ENCODE measurements around the gene NIPBL.
"Not testable (repeated sequence)": the region's sequence is repeated elsewhere in the genome, so short reads cannot be mapped to it uniquely, and the experiment has no call there.

Gene NIPBL

DNA sequence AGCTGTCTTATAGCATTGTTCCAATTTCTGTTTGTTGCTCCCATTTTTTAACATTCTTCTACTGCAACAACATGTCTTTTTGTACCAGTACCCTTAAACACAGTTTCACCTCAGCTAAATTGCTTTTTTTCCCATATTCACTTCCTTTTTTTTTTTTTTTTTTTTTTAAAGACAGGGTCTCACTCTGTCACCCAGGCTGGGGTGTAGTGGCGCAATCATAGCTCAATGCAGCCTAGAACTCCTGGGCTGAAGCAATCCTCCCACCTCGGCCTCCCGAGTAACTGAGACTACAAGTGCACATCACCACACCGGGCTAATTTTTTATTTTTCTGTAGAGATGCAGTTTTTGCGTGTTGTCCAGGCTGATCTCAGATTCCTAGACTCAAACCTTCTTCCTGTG is 161.3 kb downstream of the NIPBL start:
- no peak for DNase-seq

- no peak for DNase-seq
Observed at GRCh38 chr5:37039824-37040223, 163.3 kb downstream of the NIPBL start.

- no peak for DNase-seq
Observed at GRCh38 chr5:37043693-37044092, 167.1 kb downstream of the NIPBL start.

DNA sequence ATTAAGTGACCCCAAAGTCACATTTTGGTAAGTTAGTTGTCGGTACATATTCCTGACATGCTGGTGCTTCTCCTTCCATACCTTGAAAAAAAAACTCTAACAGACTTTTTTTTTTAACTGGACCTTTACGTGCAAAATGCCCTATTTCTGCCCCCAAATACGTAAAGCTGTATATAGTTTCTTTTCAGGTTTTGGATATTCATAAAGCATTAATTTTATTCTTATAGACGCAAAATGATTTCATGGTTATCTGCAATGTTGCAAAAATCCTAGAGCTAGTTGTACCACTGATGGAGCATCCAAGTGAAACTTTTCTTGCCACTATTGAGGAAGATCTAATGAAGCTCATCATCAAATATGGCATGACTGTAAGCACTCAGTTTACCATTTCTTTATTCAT is 167.6 kb downstream of the NIPBL start:
- no peak for DNase-seq

DNA sequence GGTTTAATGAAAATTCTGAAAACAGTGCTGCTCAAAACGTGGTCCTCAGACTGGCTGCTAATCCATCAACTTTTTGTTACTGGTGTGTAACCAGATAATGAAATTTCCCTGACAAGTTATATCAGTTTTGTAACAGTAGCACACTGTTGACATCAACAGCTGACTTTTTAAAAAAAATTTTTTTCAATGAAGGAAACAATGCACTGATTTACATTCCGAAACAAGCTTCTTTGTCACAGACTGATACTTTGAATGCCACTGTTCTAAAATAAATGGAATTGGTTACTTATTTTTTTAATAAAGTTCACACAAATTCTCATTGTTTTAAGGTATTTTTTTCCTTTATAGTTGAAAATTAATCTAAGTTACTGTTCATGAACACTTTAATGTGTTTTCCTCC is 169.1 kb downstream of the NIPBL start:
- no peak for DNase-seq

GRCh38 chr5:37047947-37048346 is 171.4 kb downstream of the NIPBL start:
- DNase-seq: no peak

DNA sequence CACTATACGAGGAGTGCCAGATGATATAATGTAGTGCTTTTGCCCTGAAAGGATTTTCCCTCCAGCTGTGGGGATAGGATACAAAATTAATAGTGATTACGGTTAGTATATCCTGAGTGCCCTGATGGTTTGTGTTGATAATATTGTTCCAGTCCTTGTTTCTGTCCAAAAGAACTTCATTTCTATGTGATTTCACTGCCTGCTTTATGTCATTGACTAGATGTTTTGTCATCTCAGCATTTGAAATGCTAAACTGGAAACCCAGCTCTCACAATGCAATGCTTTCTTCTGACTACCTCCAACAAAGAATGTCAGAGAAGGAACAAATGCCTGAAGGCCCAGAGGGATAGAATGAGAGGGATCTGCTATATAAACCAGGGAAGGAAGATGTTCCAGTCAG is 177.8 kb downstream of the NIPBL start:
- no peak for DNase-seq

- no peak for DNase-seq
Observed at GRCh38 chr5:37055383-37055990, 178.9 kb downstream of the NIPBL start.

DNA sequence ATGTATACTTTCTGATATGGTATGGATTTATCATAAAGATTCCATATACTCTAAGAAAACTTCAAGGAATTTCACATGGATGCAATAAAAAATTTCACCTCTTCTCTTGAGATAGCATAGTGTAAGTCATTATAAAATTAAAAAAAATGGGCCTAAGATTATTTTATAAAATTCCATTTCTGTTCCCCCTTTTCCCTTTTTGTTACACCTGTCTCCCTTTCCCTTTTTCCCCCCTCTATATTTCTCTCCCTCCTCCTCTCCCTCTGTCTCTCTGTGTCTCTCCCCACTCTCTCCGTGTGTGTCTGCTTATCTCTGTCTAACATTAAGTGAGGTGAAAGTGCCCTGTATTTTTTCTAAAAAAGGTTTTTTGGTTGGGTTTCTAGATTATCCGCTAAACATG is 180.2 kb downstream of the NIPBL start:
- no peak for DNase-seq

DNA sequence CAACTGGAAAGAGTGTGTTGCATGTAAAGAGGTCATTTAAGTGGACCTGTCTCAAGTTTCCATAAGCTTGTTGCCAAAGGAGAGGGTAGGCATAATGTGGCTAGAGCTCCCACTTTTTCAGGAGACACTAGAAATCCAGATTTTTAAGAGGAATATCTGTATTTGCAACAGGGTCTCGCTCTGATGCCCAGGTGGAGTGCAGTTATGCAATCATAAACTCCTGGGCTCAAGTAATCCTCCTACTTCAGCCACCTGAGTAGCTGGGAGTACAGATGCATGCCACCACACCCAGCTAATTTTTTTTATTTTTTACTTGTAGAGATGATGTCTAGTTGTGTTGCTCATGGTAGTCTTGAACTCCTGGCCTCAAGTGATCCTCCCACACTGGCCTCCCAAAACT is 183.5 kb downstream of the NIPBL start:
- no peak for DNase-seq

GRCh38 chr5:37063739-37064138 is 187.2 kb downstream of the NIPBL start:
- no peak for DNase-seq

DNA sequence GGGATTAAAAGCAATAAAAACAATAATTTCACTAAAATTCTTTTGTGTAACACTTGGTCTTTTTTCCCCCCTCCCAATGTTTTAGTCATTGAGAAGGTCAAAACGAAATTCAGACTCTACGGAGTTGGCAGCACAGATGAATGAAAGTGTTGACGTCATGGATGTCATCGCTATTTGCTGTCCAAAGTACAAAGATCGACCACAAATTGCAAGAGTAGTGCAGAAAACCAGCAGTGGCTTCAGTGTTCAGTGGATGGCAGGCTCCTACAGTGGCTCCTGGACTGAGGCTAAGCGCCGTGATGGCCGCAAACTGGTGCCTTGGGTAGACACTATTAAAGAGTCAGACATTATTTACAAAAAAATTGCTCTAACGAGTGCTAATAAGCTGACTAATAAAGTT is 187.9 kb downstream of the NIPBL start:
- DNase-seq: no peak

- DNase-seq: no peak
Observed at GRCh38 chr5:37071487-37071886, 194.9 kb downstream of the NIPBL start.

- DNase-seq: no peak
Observed at GRCh38 chr5:37071901-37072581, 195.5 kb downstream of the NIPBL start.

DNA sequence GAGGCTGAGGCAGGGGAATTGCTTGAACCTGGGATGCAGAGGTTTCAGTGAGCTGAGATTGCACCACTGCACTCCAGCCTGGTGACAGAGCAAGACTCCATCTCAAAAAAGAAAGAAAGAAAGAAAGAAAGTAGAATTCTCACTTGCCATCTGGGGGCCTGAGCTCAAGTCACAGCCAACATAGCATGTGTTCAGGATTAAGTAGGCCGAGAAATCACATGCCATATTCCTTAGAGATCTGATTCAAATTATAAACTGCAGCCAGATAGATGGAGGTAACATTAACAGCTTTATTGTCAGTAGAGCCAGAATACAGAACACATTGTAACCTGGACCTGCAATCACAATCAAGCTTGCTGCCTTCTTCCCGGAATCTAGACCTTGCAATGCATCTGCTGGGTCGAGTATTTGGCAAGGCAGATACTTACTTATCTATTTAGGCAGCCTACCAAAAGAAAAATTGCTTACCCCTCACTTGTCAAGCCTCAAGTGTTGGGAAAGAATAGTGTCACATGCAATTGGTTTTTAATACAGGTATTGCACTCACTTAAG is 198.9 kb downstream of the NIPBL start:
- no peak for DNase-seq

- no peak for DNase-seq
Observed at GRCh38 chr5:37077146-37077545, 200.6 kb downstream of the NIPBL start.

DNA sequence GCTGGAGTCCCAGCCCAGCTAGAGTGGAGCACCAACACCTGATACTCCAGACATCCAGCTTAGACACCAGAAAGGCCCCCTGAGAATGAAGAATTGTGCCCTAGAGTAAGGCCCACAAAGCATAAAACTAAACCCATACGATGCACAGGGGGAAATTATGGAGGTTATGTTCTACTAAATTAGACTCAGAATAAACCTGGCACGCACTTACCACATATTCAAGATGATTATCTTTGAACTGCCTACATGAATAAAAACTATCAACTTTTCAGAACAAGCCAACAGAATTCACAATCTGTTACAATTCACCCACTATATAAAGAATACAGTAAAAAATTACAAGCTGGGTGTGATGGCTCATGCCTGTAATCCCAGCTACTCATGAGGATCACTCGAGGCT is 204.1 kb downstream of the NIPBL start:
- no peak for DNase-seq

GRCh38 chr5:37082977-37083376 is 206.4 kb downstream of the NIPBL start:
- DNase-seq: not testable (repeated sequence)

DNA sequence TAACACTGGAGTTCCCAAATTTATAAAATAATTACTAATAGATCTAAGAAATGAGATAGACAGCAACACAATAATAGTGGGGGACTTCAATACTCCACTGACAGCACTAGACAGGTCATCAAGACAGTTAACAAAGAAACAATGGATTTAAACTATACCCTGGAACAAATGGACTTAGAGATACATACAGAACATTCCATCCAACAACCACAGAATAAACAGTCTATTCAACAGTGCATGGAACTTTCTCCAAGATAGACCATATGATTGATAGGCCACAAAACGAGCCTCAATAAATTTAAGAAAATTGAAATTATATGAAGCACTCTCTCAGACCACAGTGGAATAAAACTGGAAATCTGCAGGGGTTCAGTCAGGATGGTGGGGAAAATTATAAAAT is 209.5 kb downstream of the NIPBL start:
- not testable (repeated sequence) for DNase-seq

- no peak for DNase-seq
Observed at GRCh38 chr5:37086466-37087173, 210.1 kb downstream of the NIPBL start.

- no peak for DNase-seq
Observed at GRCh38 chr5:37088009-37088408, 211.4 kb downstream of the NIPBL start.

GRCh38 chr5:37090123-37090726 is 213.7 kb downstream of the NIPBL start:
- no peak for DNase-seq

- no peak for DNase-seq
Observed at GRCh38 chr5:37090781-37091180, 214.2 kb downstream of the NIPBL start.

- DNase-seq: not testable (repeated sequence)
Observed at GRCh38 chr5:37093795-37094194, 217.2 kb downstream of the NIPBL start.
